ENCODE results near the gene PXDN. TPM values are rescaled to one million over a fixed set of nuclear protein-coding genes. Genes with fewer than 3 reads are reported as not detected.

The PXDN gene
- total and polyA plus RNA-seq, 2 of the 4 experiments (the other 2 are of a cell fraction), result 153 to 332 TPM

DNA sequence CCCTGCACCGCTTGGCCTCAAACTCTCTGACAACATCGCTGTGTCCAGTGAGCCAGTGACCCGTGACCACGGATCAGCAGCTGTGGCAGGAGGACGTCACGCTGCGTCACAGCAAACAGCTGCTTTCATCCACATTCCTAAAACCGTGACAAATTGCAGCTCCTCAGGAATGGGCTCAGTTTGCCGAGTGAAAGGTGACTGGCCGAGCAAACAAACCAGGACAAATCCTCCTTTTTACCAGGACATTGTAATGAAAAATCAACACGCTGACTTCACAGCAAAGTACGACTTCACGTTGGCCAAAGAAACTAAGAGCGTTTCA is 57.6 kb downstream of the PXDN start:
- Histone ChIP-seq H3K9me1 (ENCODE audit: insufficient read depth, low read length) (peaks cover 23% of the 10 kb centered on the region), H2AFZ (replicated peaks; ENCODE audit: low read length, poor library complexity) (no peak overlapping the region), H3K14ac (replicated peaks; ENCODE audit: low read depth, low read length) (peak overlapping the region; percentile 19), H4K8ac (ENCODE audit: low read depth in 2 of 2, low read length in 2 of 2) (peak overlapping the region; percentile 62 to 63; a peak in 3 of 4 replicates), H4K91ac (ENCODE audit: insufficient read depth, low read depth, low read length) (peak overlapping the region; percentile 54), H3K9ac (ENCODE audit: low read depth, low read length) (no peak overlapping the region), H3K79me1 (ENCODE audit: low read depth in 1 of 2, low read length in 2 of 2) (peaks cover 32 to 67% of the 10 kb centered on the region in 2 experiments), H3K4me3 (ENCODE audit: insufficient read depth, low read depth, low read length) (no peak overlapping the region), H3K4me1 (ENCODE audit: control insufficient read depth, insufficient read depth, low read length) (peaks cover 19% of the 10 kb centered on the region), H2BK120ac (ENCODE audit: low read depth, low read length) (peak overlapping the region; percentile 61), H2BK20ac (ENCODE audit: low read depth, low read length) (peak overlapping the region; percentile 51), H3K4ac (ENCODE audit: low read depth, low read length) (peak overlapping the region; percentile 43), H3K9me3 (ENCODE audit: control insufficient read depth, insufficient read depth, low read length) (no peaks in the 10 kb centered on the region), H3K36me3 (ENCODE audit: control insufficient read depth, insufficient read depth, low read length) (peaks cover 64% of the 10 kb centered on the region), H3K4me2 (ENCODE audit: low read depth, low read length) (no peak overlapping the region), H3K23ac (ENCODE audit: low read depth, low read length) (peak overlapping the region; percentile 32), H2AK9ac (replicated peaks; ENCODE audit: low read depth, low read length, poor library complexity) (peak overlapping the region; percentile 73), H2BK5ac (ENCODE audit: low read depth, low read length, poor library complexity, severe bottlenecking) (peak overlapping the region; percentile 66), H4K5ac (ENCODE audit: low read depth, low read length) (peak overlapping the region; percentile 27; the same call in 1 of the 2 replicates), H4K20me1 (ENCODE audit: insufficient read depth, low read length) (peaks cover 31% of the 10 kb centered on the region), H3K27ac (ENCODE audit: insufficient read depth, low read length) (peak overlapping the region; percentile 55; the same call in 1 of the 2 replicates), H2BK15ac (ENCODE audit: low read depth, low read length) (peak overlapping the region; percentile 51; the same call in 2 of the 3 replicates), H2AK5ac (ENCODE audit: low read depth, low read length) (peak overlapping the region; percentile 5; the same call in 1 of the 2 replicates), H3K27me3 (ENCODE audit: control insufficient read depth, insufficient read depth, low read length) (no peaks in the 10 kb centered on the region), H3K56ac (ENCODE audit: extremely low read depth, insufficient read depth, low read length) (no peak overlapping the region), H3K18ac (ENCODE audit: low read depth, low read length) (peak overlapping the region; percentile 29; the same call in 1 of the 2 replicates)
- TF ChIP-seq USF2 (IDR thresholded peaks at IDR 0.05; ENCODE audit: low read depth, low read length) (no peak), POLR2A (IDR thresholded peaks at IDR 0.05; ENCODE audit: low read depth, low read length) (no peak), RCOR1 (IDR thresholded peaks at IDR 0.05; ENCODE audit: insufficient replicate concordance, low read length) (no peak), NFE2L2 (IDR thresholded peaks at IDR 0.05; ENCODE audit: low read depth, low read length) (no peak), SMC3 (IDR thresholded peaks at IDR 0.05; ENCODE audit: low read depth, low read length) (no peak), RAD21 (IDR thresholded peaks at IDR 0.05; ENCODE audit: low read length) (no peak), CHD1 (IDR thresholded peaks at IDR 0.05; ENCODE audit: low read depth, low read length) (no peak), MAFK (IDR thresholded peaks at IDR 0.05; ENCODE audit: low read depth, low read length) (no peak), RFX5 (IDR thresholded peaks at IDR 0.05; ENCODE audit: low read depth, low read length) (no peak), FOS (IDR thresholded peaks at IDR 0.05; ENCODE audit: low read depth, low read length) (no peak), CEBPB (IDR thresholded peaks at IDR 0.05; ENCODE audit: low read depth, low read length) (no peak), MXI1 (IDR thresholded peaks at IDR 0.05; ENCODE audit: borderline replicate concordance, low read depth, low read length) (no peak), MAZ (IDR thresholded peaks at IDR 0.05; ENCODE audit: borderline replicate concordance, low read depth, low read length) (no peak)
- TF ChIP-seq, protein P1, sequence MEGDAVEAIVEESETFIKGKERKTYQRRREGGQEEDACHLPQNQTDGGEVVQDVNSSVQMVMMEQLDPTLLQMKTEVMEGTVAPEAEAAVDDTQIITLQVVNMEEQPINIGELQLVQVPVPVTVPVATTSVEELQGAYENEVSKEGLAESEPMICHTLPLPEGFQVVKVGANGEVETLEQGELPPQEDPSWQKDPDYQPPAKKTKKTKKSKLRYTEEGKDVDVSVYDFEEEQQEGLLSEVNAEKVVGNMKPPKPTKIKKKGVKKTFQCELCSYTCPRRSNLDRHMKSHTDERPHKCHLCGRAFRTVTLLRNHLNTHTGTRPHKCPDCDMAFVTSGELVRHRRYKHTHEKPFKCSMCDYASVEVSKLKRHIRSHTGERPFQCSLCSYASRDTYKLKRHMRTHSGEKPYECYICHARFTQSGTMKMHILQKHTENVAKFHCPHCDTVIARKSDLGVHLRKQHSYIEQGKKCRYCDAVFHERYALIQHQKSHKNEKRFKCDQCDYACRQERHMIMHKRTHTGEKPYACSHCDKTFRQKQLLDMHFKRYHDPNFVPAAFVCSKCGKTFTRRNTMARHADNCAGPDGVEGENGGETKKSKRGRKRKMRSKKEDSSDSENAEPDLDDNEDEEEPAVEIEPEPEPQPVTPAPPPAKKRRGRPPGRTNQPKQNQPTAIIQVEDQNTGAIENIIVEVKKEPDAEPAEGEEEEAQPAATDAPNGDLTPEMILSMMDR (conservative IDR thresholded peaks at IDR 0.05; ENCODE audit: low read depth, low read length), result no peak
- whole genome bisulfite sequencing, 2 experiments (ENCODE audit: extremely low coverage in 2 of 2, insufficient read length in 1 of 2), result 70% methylated on average over 2 of the region's 14 CpGs; no CpG with 5 or more reads in 1 of the 2 experiments
- intact Hi-C loops (cut with micrococcal nuclease), result no loop called here
- ChIA-PET POLR2A (ENCODE audit: unreplicated experiment) (no interaction called here), CTCF (interaction anchor here (1.2 kb wide), 1 partner anchor 131 kb away, joined by 5 read pairs; no protein-coding TSS in a partner anchor)
- ATAC-seq (ENCODE audit: low read depth) (no peak; the same call in 1 of the 2 replicates), DNase-seq (peak; percentile 80)
- no TSS peak for BruUV-seq (replicated peaks)
- dilution Hi-C loops (cut with HindIII; ENCODE audit: low sequenced_read_pairs, unreplicated experiment), result no loop called here
- in situ Hi-C loops (cut with MboI; ENCODE audit: low sequenced_read_pairs), result no loop called here
